ENCODE measurements around the gene LGI2.
"Not testable (repeated sequence)": the region's sequence is repeated elsewhere in the genome, so short reads cannot be mapped to it uniquely, and the experiment has no call there.

Gene LGI2

GRCh38 chr4:25028851-25029250, 1.9 kb downstream of the LGI2 start:
- ATAC-seq (replicated peaks): no peak

DNA sequence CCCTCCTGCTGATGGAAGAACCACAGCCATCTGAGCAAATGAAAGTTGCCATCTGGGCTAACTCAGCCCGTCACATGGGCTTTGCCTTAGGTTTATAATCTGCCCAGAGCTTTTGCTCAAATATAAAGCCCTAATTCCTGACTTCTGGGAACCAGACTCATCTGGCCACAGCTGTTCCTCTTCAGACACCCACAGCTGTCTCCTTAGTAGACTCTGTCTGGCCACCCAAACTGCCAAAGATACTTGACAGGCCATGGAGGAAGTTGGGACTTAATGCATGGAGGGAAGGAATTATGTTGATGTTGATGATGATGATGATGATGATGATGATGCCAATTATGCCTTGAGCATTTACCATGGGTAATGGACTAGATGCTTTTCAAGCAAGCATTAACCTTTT, 8.0 kb downstream of the LGI2 start:
- Mint-ChIP-seq H3K36me3 (no peaks in the 10 kb centered on the region), H3K27ac (no peak overlapping the region), H3K4me3 (no peak overlapping the region), H3K27me3 (peaks cover 27 to 30% of the 10 kb centered on the region in 2 donors), H3K9me3 (no peaks in the 10 kb centered on the region), H3K4me1 (no peaks in the 10 kb centered on the region)
- no peak for DNase-seq
- no peak for ATAC-seq (replicated peaks)

More at GRCh38 chr4:25028851-25029250, 1.9 kb downstream of the LGI2 start:
- H3K9me3 Mint-ChIP-seq: peaks cover 0 to under 1% of the 10 kb centered on the region in 2 donors
- no peaks in the 10 kb centered on the region for H3K36me3 Mint-ChIP-seq
- peaks cover 49 to 64% of the 10 kb centered on the region in 2 donors for H3K27me3 Mint-ChIP-seq
- DNase-seq: no peak
- H3K4me3 Mint-ChIP-seq: no peak overlapping the region
- H3K27ac Mint-ChIP-seq: no peak overlapping the region
- peaks cover 3 to 6% of the 10 kb centered on the region in 2 donors for H3K4me1 Mint-ChIP-seq

GRCh38 chr4:25021216-25021615, 9.5 kb downstream of the LGI2 start:
- no peaks in the 10 kb centered on the region for H3K9me3 Mint-ChIP-seq
- no peaks in the 10 kb centered on the region for H3K36me3 Mint-ChIP-seq
- peaks cover 17 to 20% of the 10 kb centered on the region in 2 donors for H3K27me3 Mint-ChIP-seq
- no peak overlapping the region for H3K27ac Mint-ChIP-seq
- H3K4me3 Mint-ChIP-seq: no peak overlapping the region
- no peaks in the 10 kb centered on the region for H3K4me1 Mint-ChIP-seq
- ATAC-seq (replicated peaks) (no peak), DNase-seq (no peak)

GRCh38 chr4:25020236-25020635, 10.5 kb downstream of the LGI2 start:
- ATAC-seq (replicated peaks): no peak
- peaks cover 12 to 16% of the 10 kb centered on the region in 2 donors for H3K27me3 Mint-ChIP-seq
- no peaks in the 10 kb centered on the region for H3K36me3 Mint-ChIP-seq
- no peak overlapping the region for H3K27ac Mint-ChIP-seq
- no peaks in the 10 kb centered on the region for H3K9me3 Mint-ChIP-seq
- no peak overlapping the region for H3K4me3 Mint-ChIP-seq
- no peaks in the 10 kb centered on the region for H3K4me1 Mint-ChIP-seq
- no peak for DNase-seq

GRCh38 chr4:25019501-25019900, 11.2 kb downstream of the LGI2 start:
- Mint-ChIP-seq H3K27ac (no peak overlapping the region), H3K4me1 (peaks cover 0 to 2% of the 10 kb centered on the region in 2 donors), H3K27me3 (peaks cover 12 to 16% of the 10 kb centered on the region in 2 donors), H3K4me3 (no peak overlapping the region), H3K9me3 (no peaks in the 10 kb centered on the region), H3K36me3 (no peaks in the 10 kb centered on the region)
- DNase-seq (no peak), ATAC-seq (replicated peaks) (no peak)

- no peaks in the 10 kb centered on the region for H3K36me3 Mint-ChIP-seq
- DNase-seq (no peak), ATAC-seq (replicated peaks) (no peak)
- peaks cover 0 to 2% of the 10 kb centered on the region in 2 donors for H3K4me1 Mint-ChIP-seq
- H3K4me3 Mint-ChIP-seq: no peak overlapping the region
- peaks cover 11 to 14% of the 10 kb centered on the region in 2 donors for H3K27me3 Mint-ChIP-seq
- no peaks in the 10 kb centered on the region for H3K9me3 Mint-ChIP-seq
- H3K27ac Mint-ChIP-seq: no peak overlapping the region
Observed at GRCh38 chr4:25015012-25015411, 15.7 kb downstream of the LGI2 start.

DNA sequence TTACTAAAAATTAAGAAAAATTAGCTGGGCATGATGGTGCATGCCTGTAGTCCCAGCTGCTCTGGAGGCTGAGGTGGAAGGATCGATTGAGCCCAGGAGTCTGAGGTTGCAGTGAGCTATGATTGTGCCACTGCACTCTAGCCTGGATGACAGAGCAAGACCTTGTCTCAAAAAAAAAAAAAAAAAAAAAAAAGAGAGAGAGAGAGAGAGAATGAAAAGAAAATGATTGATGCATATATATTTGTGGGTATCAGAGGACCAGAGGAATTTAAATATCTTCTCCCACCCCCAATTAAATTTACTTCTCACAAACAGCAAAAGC, 16.1 kb downstream of the LGI2 start:
- not testable (repeated sequence) for H3K36me3 Mint-ChIP-seq; H3K9me3 Mint-ChIP-seq; DNase-seq; H3K27ac Mint-ChIP-seq; H3K4me1 Mint-ChIP-seq; H3K4me3 Mint-ChIP-seq; ATAC-seq (replicated peaks)
- H3K27me3 Mint-ChIP-seq: peaks cover 10 to 11% of the 10 kb centered on the region in 2 donors

GRCh38 chr4:25013756-25014661, 16.7 kb downstream of the LGI2 start:
- no peaks in the 10 kb centered on the region for H3K9me3 Mint-ChIP-seq
- H3K4me3 Mint-ChIP-seq: no peak overlapping the region
- no peak overlapping the region for H3K27ac Mint-ChIP-seq
- H3K36me3 Mint-ChIP-seq: no peaks in the 10 kb centered on the region
- no peak for DNase-seq
- peaks cover 0 to 2% of the 10 kb centered on the region in 2 donors for H3K4me1 Mint-ChIP-seq
- no peak for ATAC-seq (replicated peaks)
- H3K27me3 Mint-ChIP-seq: peaks cover 12 to 15% of the 10 kb centered on the region in 2 donors

GRCh38 chr4:25012655-25013054, 18.1 kb downstream of the LGI2 start:
- Mint-ChIP-seq H3K36me3 (no peaks in the 10 kb centered on the region), H3K27ac (no peak overlapping the region), H3K27me3 (peaks cover 8 to 13% of the 10 kb centered on the region in 2 donors), H3K4me3 (no peak overlapping the region), H3K9me3 (no peaks in the 10 kb centered on the region), H3K4me1 (peaks cover 0 to 2% of the 10 kb centered on the region in 2 donors)
- no peak for DNase-seq
- ATAC-seq (replicated peaks): no peak

- DNase-seq (no peak), ATAC-seq (replicated peaks) (no peak)
- no peak overlapping the region for H3K27ac Mint-ChIP-seq
- no peaks in the 10 kb centered on the region for H3K36me3 Mint-ChIP-seq
- H3K4me3 Mint-ChIP-seq: no peak overlapping the region
- H3K9me3 Mint-ChIP-seq: no peaks in the 10 kb centered on the region
- peaks cover 0 to 2% of the 10 kb centered on the region in 2 donors for H3K4me1 Mint-ChIP-seq
- peaks cover 8 to 14% of the 10 kb centered on the region in 2 donors for H3K27me3 Mint-ChIP-seq
Observed at GRCh38 chr4:25011135-25011866, 19.4 kb downstream of the LGI2 start.

DNA sequence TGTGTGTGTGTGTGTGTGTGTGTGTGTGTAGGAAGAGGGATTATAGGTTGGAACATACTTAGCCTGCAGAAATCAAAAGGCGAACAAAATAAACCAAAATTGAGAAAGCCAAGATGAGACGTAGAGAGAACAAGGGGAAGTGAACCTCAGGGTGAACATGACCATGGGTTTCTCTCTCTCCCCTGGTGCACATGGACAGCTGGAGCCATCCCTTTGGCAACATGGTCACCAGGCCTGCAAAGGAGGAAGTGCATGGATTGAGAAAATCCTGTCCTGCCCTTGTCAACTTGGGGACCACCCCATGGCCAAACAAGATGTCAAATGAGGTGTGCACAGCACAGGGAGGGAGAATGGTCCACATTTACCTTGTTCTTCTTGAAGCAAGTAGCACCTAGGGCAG, 23.1 kb downstream of the LGI2 start:
- no peaks in the 10 kb centered on the region for H3K9me3 Mint-ChIP-seq
- H3K27ac Mint-ChIP-seq: no peak overlapping the region
- no peak overlapping the region for H3K4me3 Mint-ChIP-seq
- H3K4me1 Mint-ChIP-seq: no peaks in the 10 kb centered on the region
- H3K36me3 Mint-ChIP-seq: no peaks in the 10 kb centered on the region
- H3K27me3 Mint-ChIP-seq: peaks cover 15 to 19% of the 10 kb centered on the region in 2 donors
- ATAC-seq (replicated peaks): no peak
- DNase-seq: no peak

DNA sequence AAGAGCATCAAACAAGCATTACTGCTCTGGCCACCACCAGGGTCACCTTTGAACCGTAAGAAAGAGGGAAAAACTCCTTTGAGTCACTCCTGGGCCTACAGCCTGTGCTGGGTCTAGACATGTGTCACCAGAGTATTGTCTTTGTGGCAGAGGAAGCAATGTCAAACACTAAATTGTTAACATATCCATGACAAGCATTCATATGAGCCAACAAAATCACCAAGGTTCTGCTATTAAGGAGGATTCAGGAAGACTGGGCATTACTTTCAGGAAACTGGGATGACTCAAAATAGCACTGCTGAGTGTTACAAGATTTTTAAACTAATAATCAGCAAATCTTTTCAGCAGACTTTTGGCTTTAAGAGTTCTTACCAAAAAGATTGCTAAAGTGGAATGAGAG, 28.1 kb downstream of the LGI2 start:
- DNase-seq: no peak
- ATAC-seq (replicated peaks): no peak
- Mint-ChIP-seq H3K27me3 (peaks cover 6 to 7% of the 10 kb centered on the region in 2 donors), H3K9me3 (peaks cover 0 to 2% of the 10 kb centered on the region in 2 donors), H3K4me3 (no peak overlapping the region), H3K27ac (no peak overlapping the region), H3K4me1 (peaks cover 0 to 7% of the 10 kb centered on the region in 2 donors), H3K36me3 (no peaks in the 10 kb centered on the region)

DNA sequence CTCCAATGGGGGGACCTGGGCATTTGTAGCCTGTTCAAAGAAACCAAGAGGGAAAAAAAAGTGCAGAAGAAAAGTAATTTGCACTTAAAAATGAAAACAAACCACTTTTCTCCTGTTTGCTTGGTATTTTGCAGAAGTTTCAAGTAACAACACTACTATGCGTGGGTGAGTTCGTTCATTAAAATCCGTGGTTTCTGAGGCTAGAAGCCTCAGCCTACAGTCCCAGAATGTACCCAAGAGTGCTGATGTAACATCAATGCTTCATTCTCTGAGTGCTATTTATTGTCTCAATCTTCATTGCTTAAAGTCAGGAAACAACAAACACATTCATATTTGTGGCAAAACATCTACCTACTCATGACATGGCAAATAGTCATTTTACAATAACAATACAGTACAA, 29.2 kb downstream of the LGI2 start:
- peaks cover 6 to 7% of the 10 kb centered on the region in 2 donors for H3K27me3 Mint-ChIP-seq
- H3K4me3 Mint-ChIP-seq: no peak overlapping the region
- no peak overlapping the region for H3K27ac Mint-ChIP-seq
- ATAC-seq (replicated peaks): no peak
- DNase-seq: no peak
- peaks cover 0 to 7% of the 10 kb centered on the region in 2 donors for H3K4me1 Mint-ChIP-seq
- H3K36me3 Mint-ChIP-seq: no peaks in the 10 kb centered on the region
- peaks cover 0 to 2% of the 10 kb centered on the region in 2 donors for H3K9me3 Mint-ChIP-seq

DNA sequence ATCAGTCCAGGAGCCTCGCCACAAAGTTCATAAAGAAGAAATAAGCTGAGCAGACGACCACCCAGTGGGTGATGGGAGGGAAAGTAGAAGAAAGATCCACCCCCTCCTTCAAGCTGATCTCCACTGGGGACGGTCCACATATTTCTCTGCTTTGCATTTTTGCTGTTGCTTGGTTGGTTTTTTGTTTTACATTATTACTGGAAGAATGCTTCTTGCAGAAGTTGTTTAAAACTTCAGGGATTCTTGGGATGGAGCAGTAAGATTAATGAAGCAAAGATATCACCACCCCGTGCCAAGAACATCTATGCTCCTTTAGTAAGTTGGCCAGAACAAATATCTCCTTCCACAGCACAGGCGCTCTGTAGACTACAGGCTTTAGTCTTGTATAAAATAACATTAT, 30.1 kb downstream of the LGI2 start:
- H3K27ac Mint-ChIP-seq: no peak overlapping the region
- no peaks in the 10 kb centered on the region for H3K36me3 Mint-ChIP-seq
- no peak overlapping the region for H3K4me3 Mint-ChIP-seq
- H3K4me1 Mint-ChIP-seq: peaks cover 0 to 7% of the 10 kb centered on the region in 2 donors
- H3K9me3 Mint-ChIP-seq: peaks cover 0 to 2% of the 10 kb centered on the region in 2 donors
- DNase-seq: no peak
- no peak for ATAC-seq (replicated peaks)
- H3K27me3 Mint-ChIP-seq: peaks cover 0 to 3% of the 10 kb centered on the region in 2 donors
